Sigmoid colon (tissue), 7 donors: ENCODE data around the gene RASL11A. TPM values are rescaled to one million over a fixed set of nuclear protein-coding genes. Genes with fewer than 3 reads are reported as not detected.

Experiments
- DNase-seq: peaks from one replicate; pipeline ENCODE4 v3.0.0-alpha.2; 2019
- H3K27ac ChIP-seq, 4 donors: fragments of 200-600 bp; sonication (generic); one replicate each; pipeline ENCODE4 v1.5.1; 2016 to 2019; ENCODE audit warnings: mild to moderate bottlenecking in 1 of 4
- H3K27me3 ChIP-seq, 3 donors: fragments of 200-600 bp; sonication (generic); one replicate each; pipeline ENCODE4 v1.5.1; 2019; ENCODE audit warnings: mild to moderate bottlenecking in 1 of 3
- H3K36me3 ChIP-seq, 4 donors: fragments of 200-600 bp; sonication (generic); one replicate each; pipeline ENCODE4 v1.5.1; 2016 to 2019
- H3K4me1 ChIP-seq, 4 donors: fragments of 200-600 bp; sonication (generic); one replicate each; pipeline ENCODE4 v1.5.1; 2017 to 2019
- H3K4me3 ChIP-seq, 4 donors: fragments of 200-600 bp; sonication (generic); one replicate each; pipeline ENCODE4 v1.5.1; 2017 to 2019; ENCODE audit warnings: mild to moderate bottlenecking in 2 of 4, moderate library complexity in 1 of 4
- H3K9me3 ChIP-seq, 4 donors: fragments of 200-600 bp in 3 of 4; sonication (generic) in 3 of 4; one replicate each; pipeline versions ENCODE4 v1.5.1 to v1.6.1; 2013 to 2019
- EP300 ChIP-seq, 4 donors: sonication (generic); formaldehyde crosslinking; IDR thresholded peaks; one replicate each; pipeline ENCODE4 v1.6.1; 2017; ENCODE audit warnings: antibody characterized with exemption in 4 of 4
- POLR2A ChIP-seq, 2 donors: fragments of 450-650 bp; IDR thresholded peaks; one replicate each; pipeline ENCODE4 v1.6.1; 2016; ENCODE audit warnings: antibody characterized with exemption in 2 of 2, mild to moderate bottlenecking in 2 of 2, moderate library complexity in 2 of 2
- POLR2AphosphoS5 ChIP-seq, 4 donors: sonication (generic); formaldehyde crosslinking; IDR thresholded peaks; one replicate each; pipeline ENCODE4 v1.6.1; 2017; ENCODE audit warnings: antibody characterized with exemption in 4 of 4
- WGBS, 2 donors: extraction: QIAGEN DNeasy Blood & Tissue Kit; methylation state at CpG; one replicate each; pipeline ENCODE4 v1.1.7; 2013; 5-methylcytosine and 5-hydroxymethylcytosine counted together
- intact Hi-C: fragments of 100-400 bp; cut with DNase I; formaldehyde crosslinking; loops from one replicate; pipeline ENCODE4 v1.15.1; 2023
- polyA plus RNA-seq, 3 donors: library from polyadenylated mRNA; stranded (reverse); fragments of 200-250 nt; gene quantifications; one replicate each; pipeline ENCODE4 v1.2.3, GENCODE V29; 2013
- total RNA-seq, 4 donors: library from RNA; depleted of rRNA; stranded (reverse); fragments of >200 nt; gene quantifications; one replicate each; pipeline ENCODE4 v1.1.0, GENCODE V29; 2016
- TF ChIP-seq, protein P1 (sequence below), 4 experiments: fragments of 450-650 bp in 3 of 4; fragments of 200-600 bp in 1 of 4; IDR thresholded peaks; one replicate each; pipeline ENCODE4 v1.5.1; 2016 to 2019; ENCODE audit warnings: antibody characterized with exemption in 4 of 4, mild to moderate bottlenecking in 3 of 4, moderate library complexity in 2 of 4
- donor health status: healthy with polysubstance abuse.
- donor health status: Bipolar disorder and iron deficiency.
- donor health status: healthy.

The RASL11A gene
- total and polyA plus RNA-seq, 7 donors, result 14.1 to 123 (median 33.0) TPM

DNA sequence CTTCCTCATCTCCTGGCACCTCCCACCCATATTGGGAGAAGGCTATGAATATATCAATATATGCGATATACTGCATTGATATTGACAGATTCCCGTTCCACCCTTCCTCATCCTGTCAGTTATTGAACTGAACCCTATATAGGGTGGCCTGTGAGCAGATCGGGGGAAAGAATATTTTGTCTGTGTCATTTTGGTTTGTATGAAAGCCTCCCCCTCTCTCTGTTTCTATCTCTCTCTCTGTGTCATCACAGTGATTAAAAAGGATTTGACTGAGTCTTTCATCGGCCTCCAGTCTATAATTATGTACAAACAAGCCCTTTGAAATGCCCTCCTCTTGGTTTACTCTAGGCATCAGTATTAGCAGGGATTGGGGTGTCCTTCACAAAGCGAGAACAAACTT is 35.7 kb downstream of the RASL11A start:
- Histone ChIP-seq H3K9me3 (no peaks in the 10 kb centered on the region), H3K27ac (no peak overlapping the region), H3K36me3 (no peaks in the 10 kb centered on the region), H3K4me3 (no peak overlapping the region), H3K27me3 (no peaks in the 10 kb centered on the region), H3K4me1 (no peaks in the 10 kb centered on the region)
- 77 to 87% methylated on average over 5 of the region's 5 CpGs for WGBS, 2 donors
- intact Hi-C loops, result no loop called here
- TF ChIP-seq POLR2A (IDR thresholded peaks at IDR 0.05) (no peak), POLR2AphosphoS5 (IDR thresholded peaks at IDR 0.05) (no peak), EP300 (IDR thresholded peaks at IDR 0.05) (no peak)
- TF ChIP-seq, protein P1, sequence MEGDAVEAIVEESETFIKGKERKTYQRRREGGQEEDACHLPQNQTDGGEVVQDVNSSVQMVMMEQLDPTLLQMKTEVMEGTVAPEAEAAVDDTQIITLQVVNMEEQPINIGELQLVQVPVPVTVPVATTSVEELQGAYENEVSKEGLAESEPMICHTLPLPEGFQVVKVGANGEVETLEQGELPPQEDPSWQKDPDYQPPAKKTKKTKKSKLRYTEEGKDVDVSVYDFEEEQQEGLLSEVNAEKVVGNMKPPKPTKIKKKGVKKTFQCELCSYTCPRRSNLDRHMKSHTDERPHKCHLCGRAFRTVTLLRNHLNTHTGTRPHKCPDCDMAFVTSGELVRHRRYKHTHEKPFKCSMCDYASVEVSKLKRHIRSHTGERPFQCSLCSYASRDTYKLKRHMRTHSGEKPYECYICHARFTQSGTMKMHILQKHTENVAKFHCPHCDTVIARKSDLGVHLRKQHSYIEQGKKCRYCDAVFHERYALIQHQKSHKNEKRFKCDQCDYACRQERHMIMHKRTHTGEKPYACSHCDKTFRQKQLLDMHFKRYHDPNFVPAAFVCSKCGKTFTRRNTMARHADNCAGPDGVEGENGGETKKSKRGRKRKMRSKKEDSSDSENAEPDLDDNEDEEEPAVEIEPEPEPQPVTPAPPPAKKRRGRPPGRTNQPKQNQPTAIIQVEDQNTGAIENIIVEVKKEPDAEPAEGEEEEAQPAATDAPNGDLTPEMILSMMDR (IDR thresholded peaks at IDR 0.05), result no peak
- DNase-seq, result no peak

DNA sequence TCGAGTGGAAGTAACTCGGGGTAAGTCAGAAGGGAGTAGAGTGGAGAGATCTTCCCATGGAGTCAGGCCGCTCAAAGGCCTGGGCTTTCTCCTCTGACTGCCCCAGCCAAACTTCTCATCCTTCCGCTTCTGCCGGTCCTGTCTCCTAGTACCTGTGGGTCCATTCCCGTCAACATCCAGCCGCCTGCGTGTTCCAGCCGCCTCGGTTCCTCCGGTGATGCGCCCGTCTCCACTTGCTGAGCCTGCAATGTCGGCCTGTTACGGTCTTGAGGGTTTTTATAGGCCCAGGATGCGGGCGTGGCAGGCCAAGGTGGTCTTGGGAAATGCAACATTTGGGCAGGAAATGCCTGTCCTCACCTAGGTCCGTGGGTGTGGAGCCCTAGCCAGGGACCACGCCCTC is 38.3 kb downstream of the RASL11A start:
- intact Hi-C loops, result no loop called here
- H3K4me3 ChIP-seq, result no peak overlapping the region
- DNase-seq, result no peak
- WGBS, 2 donors, result 88 to 91% methylated on average over 19 of the region's 19 CpGs
- H3K36me3 ChIP-seq, result no peaks in the 10 kb centered on the region
- TF ChIP-seq POLR2AphosphoS5 (IDR thresholded peaks at IDR 0.05), result no peak
- TF ChIP-seq POLR2A (IDR thresholded peaks at IDR 0.05), result no peak
- no peak for TF ChIP-seq EP300 (IDR thresholded peaks at IDR 0.05)
- TF ChIP-seq, protein P1 (IDR thresholded peaks at IDR 0.05), result no peak
- H3K4me1 ChIP-seq, result no peaks in the 10 kb centered on the region
- H3K27ac ChIP-seq, result no peak overlapping the region
- H3K27me3 ChIP-seq, result no peaks in the 10 kb centered on the region
- H3K9me3 ChIP-seq, result no peaks in the 10 kb centered on the region

DNA sequence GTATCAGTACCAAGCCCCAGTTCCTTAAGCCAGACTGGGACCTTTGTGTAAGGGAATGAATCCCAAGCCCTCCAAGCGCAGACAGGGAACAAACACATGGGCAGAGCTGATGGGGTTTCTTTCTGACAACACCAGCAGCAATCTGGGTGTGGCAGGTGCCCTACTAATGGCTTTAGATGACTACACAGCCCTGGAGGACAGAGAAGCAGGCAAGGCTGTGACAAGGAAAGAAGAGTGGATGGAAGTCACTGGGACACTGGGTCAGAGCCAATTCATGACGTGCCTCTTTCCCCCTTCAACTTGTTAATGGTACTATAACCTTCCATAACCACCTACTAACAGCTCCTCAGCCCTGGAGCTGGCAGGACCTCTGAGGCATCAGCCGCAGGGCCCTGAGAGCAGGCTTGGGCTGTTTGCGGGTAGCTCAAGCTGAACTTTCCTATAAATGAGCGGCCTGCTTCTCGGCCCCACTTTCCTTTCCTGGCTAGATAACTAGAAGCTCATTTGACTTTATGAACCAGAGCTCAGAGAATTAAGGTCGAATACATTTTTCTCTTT is 38.9 kb downstream of the RASL11A start:
- Histone ChIP-seq H3K27ac (no peak overlapping the region), H3K4me3 (no peak overlapping the region), H3K4me1 (no peaks in the 10 kb centered on the region), H3K9me3 (no peaks in the 10 kb centered on the region), H3K27me3 (no peaks in the 10 kb centered on the region), H3K36me3 (no peaks in the 10 kb centered on the region)
- intact Hi-C loops, result no loop called here
- TF ChIP-seq POLR2AphosphoS5 (IDR thresholded peaks at IDR 0.05) (no peak), EP300 (IDR thresholded peaks at IDR 0.05) (no peak), POLR2A (IDR thresholded peaks at IDR 0.05) (no peak)
- TF ChIP-seq, protein P1 (IDR thresholded peaks at IDR 0.05), result no peak
- no peak for DNase-seq
- 67 to 76% methylated on average over 7 of the region's 7 CpGs for WGBS, 2 donors

DNA sequence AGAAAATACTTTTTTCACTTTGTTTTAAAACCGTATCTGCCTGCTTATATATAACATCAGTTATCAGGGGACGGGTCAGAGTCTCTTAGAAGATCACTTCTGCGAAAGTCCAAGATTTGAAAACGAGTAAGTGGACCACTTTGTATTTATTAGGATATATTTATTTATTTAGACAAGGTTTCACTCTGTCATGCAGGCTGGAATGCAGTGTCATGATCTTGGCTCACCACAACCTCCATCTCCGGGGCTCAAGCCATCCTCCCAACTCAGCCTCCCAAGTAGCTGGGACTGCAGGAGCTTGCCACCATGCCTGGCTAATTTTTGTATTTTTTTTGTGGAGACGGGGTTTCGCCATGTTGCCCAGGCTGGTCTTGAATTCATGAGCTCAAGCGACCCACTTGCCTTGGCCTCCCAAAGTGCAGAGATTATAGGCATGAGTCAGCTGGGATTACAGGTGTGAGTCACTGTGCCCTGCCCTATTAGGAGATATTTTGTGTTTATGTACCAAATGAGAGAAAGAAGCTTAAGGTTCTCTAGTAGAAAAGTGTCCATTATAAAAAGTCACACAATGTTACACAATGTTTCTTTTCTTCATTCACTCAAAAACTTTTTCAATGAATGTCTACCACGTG is 39.5 kb downstream of the RASL11A start:
- no peaks in the 10 kb centered on the region for H3K4me1 ChIP-seq
- no peak overlapping the region for H3K4me3 ChIP-seq
- H3K9me3 ChIP-seq, result no peaks in the 10 kb centered on the region
- intact Hi-C loops, result no loop called here
- no peaks in the 10 kb centered on the region for H3K27me3 ChIP-seq
- no peak for TF ChIP-seq POLR2A (IDR thresholded peaks at IDR 0.05)
- TF ChIP-seq POLR2AphosphoS5 (IDR thresholded peaks at IDR 0.05), result no peak
- no peak for TF ChIP-seq EP300 (IDR thresholded peaks at IDR 0.05)
- TF ChIP-seq, protein P1 (IDR thresholded peaks at IDR 0.05), result no peak
- no peak overlapping the region for H3K27ac ChIP-seq
- no peak for DNase-seq
- 86 to 88% methylated on average over 9 of the region's 9 CpGs for WGBS, 2 donors
- H3K36me3 ChIP-seq, result no peaks in the 10 kb centered on the region

DNA sequence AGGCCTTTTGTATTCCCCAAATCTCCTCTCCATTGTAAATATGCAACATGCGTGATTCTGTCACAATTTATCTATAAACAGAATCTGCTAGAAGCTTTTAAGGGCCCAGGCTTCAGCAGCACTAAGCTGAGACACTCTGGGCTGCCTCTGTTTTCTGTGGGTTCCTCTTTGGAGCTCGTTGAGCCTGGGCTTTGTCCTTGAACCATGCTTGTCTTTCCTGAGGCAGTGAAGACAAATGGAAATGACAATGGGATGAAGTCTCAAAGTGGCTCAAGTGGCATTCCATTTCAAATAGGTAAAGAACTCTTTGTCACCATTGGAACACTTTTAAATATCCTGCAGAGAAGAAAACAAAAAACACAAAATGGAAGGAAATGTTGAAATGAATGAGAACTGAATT is 40.3 kb downstream of the RASL11A start:
- Histone ChIP-seq H3K4me3 (no peak overlapping the region), H3K27ac (no peak overlapping the region), H3K4me1 (no peaks in the 10 kb centered on the region), H3K27me3 (no peaks in the 10 kb centered on the region), H3K9me3 (no peaks in the 10 kb centered on the region), H3K36me3 (no peaks in the 10 kb centered on the region)
- DNase-seq, result no peak
- TF ChIP-seq EP300 (IDR thresholded peaks at IDR 0.05) (no peak), POLR2A (IDR thresholded peaks at IDR 0.05) (no peak), POLR2AphosphoS5 (IDR thresholded peaks at IDR 0.05) (no peak)
- TF ChIP-seq, protein P1 (IDR thresholded peaks at IDR 0.05), result no peak
- intact Hi-C loops, result no loop called here
- 51 to 57% methylated on average over 2 of the region's 2 CpGs for WGBS, 2 donors
